Panc1 (cell line): ENCODE results near the gene MANF.

Source experiments
- POLR2AphosphoS5 ChIP-seq: IDR thresholded peaks from 2 replicates; pipeline ENCODE4 v1.6.1; 2012; ENCODE audit warnings: mild to moderate bottlenecking, low read depth, low read length, moderate library complexity
- TCF7L2 ChIP-seq: IDR thresholded peaks from 2 replicates; pipeline ENCODE4 v1.6.1; 2011; ENCODE audit warnings: mild to moderate bottlenecking, low read depth, low read length, inconsistent platforms
- TF ChIP-seq, protein P1 (sequence below): fragments of 450-650 bp; IDR thresholded peaks from 2 replicates; pipeline ENCODE4 v1.5.1; 2017; ENCODE audit warnings: mild to moderate bottlenecking
- TF ChIP-seq, protein P2 (sequence below), 2 experiments: IDR thresholded peaks; 2 replicates each; pipeline ENCODE4 v1.6.1; 2011 to 2012; ENCODE audit warnings: low read depth in 2 of 2, control low read depth in 1 of 2, low read length in 1 of 2, mild to moderate bottlenecking in 1 of 2, moderate library complexity in 1 of 2; ENCODE audit not compliant: insufficient read depth in 1 of 2

DNA sequence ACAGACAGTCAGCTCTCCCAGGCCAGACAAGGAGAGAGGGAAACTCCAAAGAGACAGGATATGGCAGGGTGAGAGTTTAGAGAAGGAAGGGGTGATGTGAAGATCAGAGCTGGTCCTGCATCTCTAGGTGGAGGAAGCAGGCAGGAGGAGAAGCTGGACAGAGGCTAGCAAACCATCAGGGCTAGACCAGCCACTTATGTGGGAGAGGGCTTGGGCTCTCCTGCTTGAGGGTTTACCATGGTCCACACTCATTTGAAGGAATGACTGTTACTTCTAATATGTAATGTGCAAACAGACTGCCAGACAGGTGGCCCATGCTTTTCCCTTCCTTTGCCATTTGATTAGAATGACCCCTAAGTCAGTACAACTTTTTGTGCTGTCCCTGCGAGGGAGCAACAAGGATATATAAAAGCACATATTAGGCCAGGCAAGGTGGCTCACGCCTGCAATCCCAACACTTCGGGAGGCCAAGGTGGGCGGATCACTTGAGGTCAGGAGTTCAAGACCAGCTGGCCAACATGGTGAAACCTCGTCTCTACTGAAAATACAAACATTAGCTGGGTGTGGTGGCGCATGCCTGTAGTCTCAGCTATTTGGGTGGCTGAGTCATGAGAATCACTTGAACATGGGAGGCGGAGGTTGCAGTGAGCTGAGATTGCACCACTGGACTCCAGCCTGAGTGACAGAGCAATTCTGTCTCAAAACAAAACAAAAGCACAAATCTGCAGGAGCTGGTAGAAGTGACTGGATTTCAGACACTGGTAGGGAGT, 41.0 kb upstream of the MANF start:
- TF ChIP-seq, protein P1, sequence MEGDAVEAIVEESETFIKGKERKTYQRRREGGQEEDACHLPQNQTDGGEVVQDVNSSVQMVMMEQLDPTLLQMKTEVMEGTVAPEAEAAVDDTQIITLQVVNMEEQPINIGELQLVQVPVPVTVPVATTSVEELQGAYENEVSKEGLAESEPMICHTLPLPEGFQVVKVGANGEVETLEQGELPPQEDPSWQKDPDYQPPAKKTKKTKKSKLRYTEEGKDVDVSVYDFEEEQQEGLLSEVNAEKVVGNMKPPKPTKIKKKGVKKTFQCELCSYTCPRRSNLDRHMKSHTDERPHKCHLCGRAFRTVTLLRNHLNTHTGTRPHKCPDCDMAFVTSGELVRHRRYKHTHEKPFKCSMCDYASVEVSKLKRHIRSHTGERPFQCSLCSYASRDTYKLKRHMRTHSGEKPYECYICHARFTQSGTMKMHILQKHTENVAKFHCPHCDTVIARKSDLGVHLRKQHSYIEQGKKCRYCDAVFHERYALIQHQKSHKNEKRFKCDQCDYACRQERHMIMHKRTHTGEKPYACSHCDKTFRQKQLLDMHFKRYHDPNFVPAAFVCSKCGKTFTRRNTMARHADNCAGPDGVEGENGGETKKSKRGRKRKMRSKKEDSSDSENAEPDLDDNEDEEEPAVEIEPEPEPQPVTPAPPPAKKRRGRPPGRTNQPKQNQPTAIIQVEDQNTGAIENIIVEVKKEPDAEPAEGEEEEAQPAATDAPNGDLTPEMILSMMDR = no peak
- no peak for TF ChIP-seq POLR2AphosphoS5
- TF ChIP-seq, protein P2, sequence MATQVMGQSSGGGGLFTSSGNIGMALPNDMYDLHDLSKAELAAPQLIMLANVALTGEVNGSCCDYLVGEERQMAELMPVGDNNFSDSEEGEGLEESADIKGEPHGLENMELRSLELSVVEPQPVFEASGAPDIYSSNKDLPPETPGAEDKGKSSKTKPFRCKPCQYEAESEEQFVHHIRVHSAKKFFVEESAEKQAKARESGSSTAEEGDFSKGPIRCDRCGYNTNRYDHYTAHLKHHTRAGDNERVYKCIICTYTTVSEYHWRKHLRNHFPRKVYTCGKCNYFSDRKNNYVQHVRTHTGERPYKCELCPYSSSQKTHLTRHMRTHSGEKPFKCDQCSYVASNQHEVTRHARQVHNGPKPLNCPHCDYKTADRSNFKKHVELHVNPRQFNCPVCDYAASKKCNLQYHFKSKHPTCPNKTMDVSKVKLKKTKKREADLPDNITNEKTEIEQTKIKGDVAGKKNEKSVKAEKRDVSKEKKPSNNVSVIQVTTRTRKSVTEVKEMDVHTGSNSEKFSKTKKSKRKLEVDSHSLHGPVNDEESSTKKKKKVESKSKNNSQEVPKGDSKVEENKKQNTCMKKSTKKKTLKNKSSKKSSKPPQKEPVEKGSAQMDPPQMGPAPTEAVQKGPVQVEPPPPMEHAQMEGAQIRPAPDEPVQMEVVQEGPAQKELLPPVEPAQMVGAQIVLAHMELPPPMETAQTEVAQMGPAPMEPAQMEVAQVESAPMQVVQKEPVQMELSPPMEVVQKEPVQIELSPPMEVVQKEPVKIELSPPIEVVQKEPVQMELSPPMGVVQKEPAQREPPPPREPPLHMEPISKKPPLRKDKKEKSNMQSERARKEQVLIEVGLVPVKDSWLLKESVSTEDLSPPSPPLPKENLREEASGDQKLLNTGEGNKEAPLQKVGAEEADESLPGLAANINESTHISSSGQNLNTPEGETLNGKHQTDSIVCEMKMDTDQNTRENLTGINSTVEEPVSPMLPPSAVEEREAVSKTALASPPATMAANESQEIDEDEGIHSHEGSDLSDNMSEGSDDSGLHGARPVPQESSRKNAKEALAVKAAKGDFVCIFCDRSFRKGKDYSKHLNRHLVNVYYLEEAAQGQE (IDR thresholded peaks at IDR 0.05; ENCODE audit: insufficient read depth in 1 of 2, low read depth in 2 of 2, low read length in 1 of 2) = no peak
- no peak for TF ChIP-seq TCF7L2
